Measurements from ENCODE around the gene NOVA1.

DNA sequence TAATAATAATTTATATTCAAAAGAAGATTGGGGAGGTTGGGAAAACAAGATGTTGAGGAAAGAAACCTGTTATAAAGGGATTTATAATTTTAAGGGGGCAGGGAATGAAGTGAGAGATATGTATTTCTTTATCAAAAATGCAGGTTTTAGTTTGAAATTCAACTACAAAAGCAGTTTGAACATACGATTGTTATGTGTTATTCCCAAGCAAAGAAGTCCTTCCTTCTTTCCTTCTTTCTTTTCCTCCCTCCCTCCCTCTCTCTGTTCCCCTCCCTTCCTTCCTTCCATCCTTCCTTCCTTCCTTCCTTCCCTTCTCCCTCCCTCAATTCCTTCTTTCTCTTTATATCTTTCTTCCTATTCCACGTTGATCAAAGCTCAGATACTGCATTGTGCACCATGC lies 173.3 kb downstream of the NOVA1 start:
- TF ChIP-seq BHLHE40 (IDR thresholded peaks at IDR 0.05; ENCODE audit: low read length) (no peak), MBNL3 (CRISPR knock-in tag; conservative IDR thresholded peaks at IDR 0.05) (no peak), ATAD3A (CRISPR knock-in tag; IDR thresholded peaks at IDR 0.05) (no peak)
- TF ChIP-seq, protein P1, sequence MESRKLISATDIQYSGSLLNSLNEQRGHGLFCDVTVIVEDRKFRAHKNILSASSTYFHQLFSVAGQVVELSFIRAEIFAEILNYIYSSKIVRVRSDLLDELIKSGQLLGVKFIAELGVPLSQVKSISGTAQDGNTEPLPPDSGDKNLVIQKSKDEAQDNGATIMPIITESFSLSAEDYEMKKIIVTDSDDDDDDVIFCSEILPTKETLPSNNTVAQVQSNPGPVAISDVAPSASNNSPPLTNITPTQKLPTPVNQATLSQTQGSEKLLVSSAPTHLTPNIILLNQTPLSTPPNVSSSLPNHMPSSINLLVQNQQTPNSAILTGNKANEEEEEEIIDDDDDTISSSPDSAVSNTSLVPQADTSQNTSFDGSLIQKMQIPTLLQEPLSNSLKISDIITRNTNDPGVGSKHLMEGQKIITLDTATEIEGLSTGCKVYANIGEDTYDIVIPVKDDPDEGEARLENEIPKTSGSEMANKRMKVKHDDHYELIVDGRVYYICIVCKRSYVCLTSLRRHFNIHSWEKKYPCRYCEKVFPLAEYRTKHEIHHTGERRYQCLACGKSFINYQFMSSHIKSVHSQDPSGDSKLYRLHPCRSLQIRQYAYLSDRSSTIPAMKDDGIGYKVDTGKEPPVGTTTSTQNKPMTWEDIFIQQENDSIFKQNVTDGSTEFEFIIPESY (CRISPR knock-in tag; IDR thresholded peaks at IDR 0.05) = no peak
